Measurements from ENCODE around the gene RNF215.
A peak's percentile ranks its signal among the peaks of the same experiment; 100 is the strongest.

The RNF215 gene

GRCh38 chr22:30432096-30432495 is 44.9 kb upstream of the RNF215 start:
- H3K4me2 ChIP-seq (ENCODE audit: low read length), result no peak overlapping the region
- peaks cover 15% of the 10 kb centered on the region for H3K4me1 ChIP-seq (ENCODE audit: insufficient read depth, low read length, severe bottlenecking)
- no peaks in the 10 kb centered on the region for H3K27me3 ChIP-seq (ENCODE audit: insufficient read depth, low read length)
- H3K27ac ChIP-seq (ENCODE audit: low read depth, low read length, poor library complexity, severe bottlenecking), result no peak overlapping the region
- H3K4me3 ChIP-seq (ENCODE audit: low read depth, low read length, poor library complexity, severe bottlenecking), result no peak overlapping the region
- H3K36me3 ChIP-seq (ENCODE audit: insufficient read depth, low read length), result peaks cover 19% of the 10 kb centered on the region
- 0 out of 2 replicates have a peak, but pooled peaks cover 2% of the 10 kb centered on the region for H3K9me3 ChIP-seq (ENCODE audit: low read length)
- no peaks in the 10 kb centered on the region for H4K20me1 ChIP-seq (ENCODE audit: insufficient read depth, low read length)
- H3K9ac ChIP-seq (ENCODE audit: low read length), result no peak overlapping the region
- H3F3A ChIP-seq (ENCODE audit: insufficient read depth, low read length), result no peaks in the 10 kb centered on the region
- H3K79me2 ChIP-seq (ENCODE audit: insufficient read depth, low read length), result no peaks in the 10 kb centered on the region
- no peaks in the 10 kb centered on the region for H3K9me2 ChIP-seq (ENCODE audit: low read depth, low read length)
- no peak for TF ChIP-seq CTCF (IDR thresholded peaks at IDR 0.05; ENCODE audit: low read length)
- no peak for TF ChIP-seq EZH2 (IDR thresholded peaks at IDR 0.05; ENCODE audit: borderline replicate concordance, low read length)
- no peak overlapping the region for H2AFZ ChIP-seq (ENCODE audit: low read length)

GRCh38 chr22:30430933-30431332 is 43.7 kb upstream of the RNF215 start:
- H3K9me3 ChIP-seq (ENCODE audit: low read length), result 0 out of 2 replicates have a peak, but pooled peaks cover 2% of the 10 kb centered on the region
- no peak overlapping the region for H3K27ac ChIP-seq (ENCODE audit: low read depth, low read length, poor library complexity, severe bottlenecking)
- no peaks in the 10 kb centered on the region for H3K27me3 ChIP-seq (ENCODE audit: insufficient read depth, low read length)
- H3K4me3 ChIP-seq (ENCODE audit: low read depth, low read length, poor library complexity, severe bottlenecking), result no peak overlapping the region
- no peak overlapping the region for H3K4me2 ChIP-seq (ENCODE audit: low read length)
- no peaks in the 10 kb centered on the region for H3K9me2 ChIP-seq (ENCODE audit: low read depth, low read length)
- peaks cover 23% of the 10 kb centered on the region for H3K4me1 ChIP-seq (ENCODE audit: insufficient read depth, low read length, severe bottlenecking)
- H3K36me3 ChIP-seq (ENCODE audit: insufficient read depth, low read length), result peaks cover 23% of the 10 kb centered on the region
- TF ChIP-seq CTCF (IDR thresholded peaks at IDR 0.05; ENCODE audit: low read length) (peak; percentile 14; the same call in 1 of the 2 replicates), EZH2 (IDR thresholded peaks at IDR 0.05; ENCODE audit: borderline replicate concordance, low read length) (no peak)
- no peaks in the 10 kb centered on the region for H3K79me2 ChIP-seq (ENCODE audit: insufficient read depth, low read length)
- no peaks in the 10 kb centered on the region for H4K20me1 ChIP-seq (ENCODE audit: insufficient read depth, low read length)
- no peak overlapping the region for H2AFZ ChIP-seq (ENCODE audit: low read length)
- no peak overlapping the region for H3K9ac ChIP-seq (ENCODE audit: low read length)
- H3F3A ChIP-seq (ENCODE audit: insufficient read depth, low read length), result no peaks in the 10 kb centered on the region

DNA sequence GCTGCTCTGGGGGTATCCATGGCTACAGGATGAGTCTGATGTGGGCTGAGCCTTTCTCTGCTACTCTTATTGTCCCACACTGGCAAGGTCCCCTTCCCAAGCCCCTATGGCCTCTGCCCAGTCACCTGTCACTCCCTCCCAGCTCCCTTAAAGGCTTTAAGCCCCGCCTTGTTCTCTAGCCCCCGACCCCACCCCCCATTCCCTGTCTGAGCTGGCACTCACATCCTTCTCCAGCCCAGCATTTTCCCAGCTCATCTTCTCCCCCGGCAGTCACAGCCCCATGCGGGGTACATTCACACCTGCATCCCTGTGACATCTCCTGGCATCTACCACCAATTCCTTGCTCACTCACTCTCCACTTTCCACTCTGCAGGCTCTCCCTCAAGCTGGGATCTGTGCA is 42.7 kb upstream of the RNF215 start:
- Histone ChIP-seq H3K27me3 (ENCODE audit: insufficient read depth, low read length) (no peaks in the 10 kb centered on the region), H3K9ac (ENCODE audit: low read length) (no peak overlapping the region), H3K9me2 (ENCODE audit: low read depth, low read length) (no peaks in the 10 kb centered on the region), H2AFZ (ENCODE audit: low read length) (no peak overlapping the region), H3K4me1 (ENCODE audit: insufficient read depth, low read length, severe bottlenecking) (peaks cover 19% of the 10 kb centered on the region), H3K9me3 (ENCODE audit: low read length) (no peaks in the 10 kb centered on the region), H3K36me3 (ENCODE audit: insufficient read depth, low read length) (peaks cover 23% of the 10 kb centered on the region), H4K20me1 (ENCODE audit: insufficient read depth, low read length) (no peaks in the 10 kb centered on the region), H3K4me3 (ENCODE audit: low read depth, low read length, poor library complexity, severe bottlenecking) (no peak overlapping the region), H3F3A (ENCODE audit: insufficient read depth, low read length) (no peaks in the 10 kb centered on the region), H3K4me2 (ENCODE audit: low read length) (no peak overlapping the region), H3K79me2 (ENCODE audit: insufficient read depth, low read length) (no peaks in the 10 kb centered on the region), H3K27ac (ENCODE audit: low read depth, low read length, poor library complexity, severe bottlenecking) (no peak overlapping the region)
- no peak for TF ChIP-seq EZH2 (IDR thresholded peaks at IDR 0.05; ENCODE audit: borderline replicate concordance, low read length)
- no peak for TF ChIP-seq CTCF (IDR thresholded peaks at IDR 0.05; ENCODE audit: low read length)

Measured in OCI-LY1 (cell line).